Keratinocyte (primary cell): Measurements from ENCODE around the gene IRGQ.

ENCODE experiments used
- EZH2 ChIP-seq: IDR thresholded peaks from one replicate; pipeline ENCODE4 v1.6.1; 2012; ENCODE audit warnings: inconsistent platforms, mild to moderate bottlenecking, low read length, moderate library complexity
- TF ChIP-seq, protein P1 (sequence below), 3 experiments: IDR thresholded peaks in 1 of 3; conservative IDR thresholded peaks in 1 of 3; optimal IDR thresholded peaks in 1 of 3; 2 replicates in 2 of 3; 3 replicates in 1 of 3; pipeline versions ENCODE3 to v1.5.1; 2011; ENCODE audit warnings: low read length in 3 of 3, mild to moderate bottlenecking in 3 of 3, moderate library complexity in 2 of 3, control low read depth in 1 of 3, inconsistent platforms in 1 of 3; ENCODE audit not compliant: insufficient read depth in 2 of 3; ENCODE audit errors: extremely low read depth in 1 of 3

DNA sequence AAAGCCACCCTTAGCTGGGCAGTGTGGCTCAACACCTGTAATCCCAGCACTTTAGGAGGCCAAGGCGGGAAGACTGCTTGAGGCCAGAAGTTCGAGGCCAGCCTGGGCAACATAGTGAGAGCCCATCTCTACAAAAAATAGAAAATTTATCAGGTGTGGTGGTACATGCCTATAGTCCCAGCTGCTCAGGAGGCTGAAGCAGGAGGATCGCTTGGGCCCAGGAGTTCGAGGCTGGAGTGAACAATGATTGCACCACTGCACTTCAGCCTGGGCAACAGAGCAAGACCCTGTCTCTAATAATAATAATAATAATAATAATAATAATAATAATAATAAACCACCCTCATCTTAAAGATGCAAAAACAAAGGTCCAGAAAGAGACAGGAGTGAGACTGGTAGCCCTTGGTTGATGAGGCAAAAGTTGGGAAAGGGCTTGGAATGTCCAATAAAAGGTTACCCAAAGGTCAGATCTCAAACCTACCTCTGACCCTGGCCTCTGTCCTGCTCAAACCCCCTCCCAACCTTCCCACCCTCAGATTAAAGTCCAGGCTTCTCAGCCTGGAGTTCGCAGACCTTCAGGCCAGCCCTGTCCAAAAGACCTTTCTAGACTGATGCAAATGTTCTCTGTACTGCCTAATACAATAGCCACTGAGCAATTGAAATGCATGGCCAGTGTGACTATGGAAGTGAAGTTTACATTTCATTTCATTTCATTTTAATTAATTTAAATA, 53.8 kb downstream of the IRGQ start:
- TF ChIP-seq, protein P1, sequence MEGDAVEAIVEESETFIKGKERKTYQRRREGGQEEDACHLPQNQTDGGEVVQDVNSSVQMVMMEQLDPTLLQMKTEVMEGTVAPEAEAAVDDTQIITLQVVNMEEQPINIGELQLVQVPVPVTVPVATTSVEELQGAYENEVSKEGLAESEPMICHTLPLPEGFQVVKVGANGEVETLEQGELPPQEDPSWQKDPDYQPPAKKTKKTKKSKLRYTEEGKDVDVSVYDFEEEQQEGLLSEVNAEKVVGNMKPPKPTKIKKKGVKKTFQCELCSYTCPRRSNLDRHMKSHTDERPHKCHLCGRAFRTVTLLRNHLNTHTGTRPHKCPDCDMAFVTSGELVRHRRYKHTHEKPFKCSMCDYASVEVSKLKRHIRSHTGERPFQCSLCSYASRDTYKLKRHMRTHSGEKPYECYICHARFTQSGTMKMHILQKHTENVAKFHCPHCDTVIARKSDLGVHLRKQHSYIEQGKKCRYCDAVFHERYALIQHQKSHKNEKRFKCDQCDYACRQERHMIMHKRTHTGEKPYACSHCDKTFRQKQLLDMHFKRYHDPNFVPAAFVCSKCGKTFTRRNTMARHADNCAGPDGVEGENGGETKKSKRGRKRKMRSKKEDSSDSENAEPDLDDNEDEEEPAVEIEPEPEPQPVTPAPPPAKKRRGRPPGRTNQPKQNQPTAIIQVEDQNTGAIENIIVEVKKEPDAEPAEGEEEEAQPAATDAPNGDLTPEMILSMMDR (optimal IDR thresholded peaks at IDR 0.05 in 1 of 3, IDR thresholded peaks at IDR 0.05 in 1 of 3, conservative IDR thresholded peaks at IDR 0.05 in 1 of 3; ENCODE audit: extremely low read depth in 1 of 3, insufficient read depth in 2 of 3, low read length in 3 of 3) = no peak
- TF ChIP-seq EZH2 = no peak
